ENCODE results near the gene ANKFN1.

- TF ChIP-seq POLR2A (IDR thresholded peaks at IDR 0.05) (no peak), CTCF (IDR thresholded peaks at IDR 0.05) (no peak)
These were observed 169.7 kb downstream of the ANKFN1 start for GRCh38 chr17:56322991-56323390.
